GM13977 (cell line): Measurements from ENCODE around the gene CDC6.

Source experiments
- DNase-seq: peaks from one replicate; pipeline ENCODE4 v3.0.0; 2012; ENCODE audit warnings: low spot score
- in situ Hi-C: fragments of 300-500 bp; cut with MboI; formaldehyde crosslinking; loops from one replicate; pipeline ENCODE4 v1.12.0; 2022; ENCODE audit warnings: low sequenced_read_pairs, low pct_unique_long_range_greater_than_20kb, mixed read lengths, inconsistent platforms; ENCODE audit not compliant: unreplicated experiment
- TF ChIP-seq, protein P1 (sequence below): IDR thresholded peaks from 2 replicates; pipeline ENCODE4 v1.5.1; 2012; ENCODE audit warnings: mild to moderate bottlenecking, control low read depth; ENCODE audit not compliant: insufficient read depth; ENCODE audit errors: extremely low read depth, missing control alignments

The CDC6 gene

DNA sequence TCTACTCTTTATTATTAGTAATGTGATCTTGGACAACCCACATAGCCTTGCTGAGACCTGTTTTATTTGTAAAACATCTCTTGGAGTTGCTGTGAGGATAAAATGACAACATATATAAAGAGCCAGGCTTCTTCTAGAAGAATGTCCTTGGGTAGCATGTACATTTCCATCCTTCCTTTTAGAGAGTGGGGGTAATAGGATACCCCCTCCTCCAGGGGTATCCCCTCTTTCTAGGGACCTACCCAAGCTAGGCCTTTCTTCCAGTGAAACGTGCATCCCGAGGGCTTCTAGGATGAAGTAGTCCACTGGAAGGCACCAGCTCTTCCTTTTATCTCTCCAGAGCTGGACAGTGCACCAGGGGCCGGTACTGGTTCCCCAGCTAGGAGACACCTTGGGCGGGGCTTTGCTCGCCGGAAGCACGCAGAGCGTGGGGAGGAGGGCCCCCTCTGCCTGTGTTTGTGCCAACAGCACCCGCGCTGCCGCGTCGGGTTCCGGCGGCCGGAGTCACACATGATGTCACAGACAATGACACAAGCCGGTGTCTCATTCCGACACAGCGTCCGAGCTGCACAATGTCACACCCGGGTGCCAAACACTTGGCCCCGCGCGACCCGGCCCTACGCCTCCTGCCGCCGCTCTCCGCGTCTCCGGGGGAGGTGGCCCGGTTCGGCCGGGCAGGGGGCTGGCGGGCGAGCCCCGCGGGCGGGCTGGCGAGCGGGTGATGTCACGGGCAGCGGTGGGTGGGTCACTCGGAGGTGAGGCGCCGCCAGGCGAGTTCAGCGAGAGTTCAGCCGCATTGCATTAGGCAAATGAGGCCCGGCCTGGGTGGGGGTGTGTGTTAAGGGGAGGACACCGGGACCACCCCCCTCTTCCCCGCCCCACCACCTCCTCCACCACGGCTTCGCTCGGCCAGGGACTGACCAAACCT is 53.5 kb downstream of the CDC6 start:
- in situ Hi-C loops, result no loop called here
- TF ChIP-seq, protein P1, sequence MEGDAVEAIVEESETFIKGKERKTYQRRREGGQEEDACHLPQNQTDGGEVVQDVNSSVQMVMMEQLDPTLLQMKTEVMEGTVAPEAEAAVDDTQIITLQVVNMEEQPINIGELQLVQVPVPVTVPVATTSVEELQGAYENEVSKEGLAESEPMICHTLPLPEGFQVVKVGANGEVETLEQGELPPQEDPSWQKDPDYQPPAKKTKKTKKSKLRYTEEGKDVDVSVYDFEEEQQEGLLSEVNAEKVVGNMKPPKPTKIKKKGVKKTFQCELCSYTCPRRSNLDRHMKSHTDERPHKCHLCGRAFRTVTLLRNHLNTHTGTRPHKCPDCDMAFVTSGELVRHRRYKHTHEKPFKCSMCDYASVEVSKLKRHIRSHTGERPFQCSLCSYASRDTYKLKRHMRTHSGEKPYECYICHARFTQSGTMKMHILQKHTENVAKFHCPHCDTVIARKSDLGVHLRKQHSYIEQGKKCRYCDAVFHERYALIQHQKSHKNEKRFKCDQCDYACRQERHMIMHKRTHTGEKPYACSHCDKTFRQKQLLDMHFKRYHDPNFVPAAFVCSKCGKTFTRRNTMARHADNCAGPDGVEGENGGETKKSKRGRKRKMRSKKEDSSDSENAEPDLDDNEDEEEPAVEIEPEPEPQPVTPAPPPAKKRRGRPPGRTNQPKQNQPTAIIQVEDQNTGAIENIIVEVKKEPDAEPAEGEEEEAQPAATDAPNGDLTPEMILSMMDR, result no peak
- peak; percentile 90 for DNase-seq

DNA sequence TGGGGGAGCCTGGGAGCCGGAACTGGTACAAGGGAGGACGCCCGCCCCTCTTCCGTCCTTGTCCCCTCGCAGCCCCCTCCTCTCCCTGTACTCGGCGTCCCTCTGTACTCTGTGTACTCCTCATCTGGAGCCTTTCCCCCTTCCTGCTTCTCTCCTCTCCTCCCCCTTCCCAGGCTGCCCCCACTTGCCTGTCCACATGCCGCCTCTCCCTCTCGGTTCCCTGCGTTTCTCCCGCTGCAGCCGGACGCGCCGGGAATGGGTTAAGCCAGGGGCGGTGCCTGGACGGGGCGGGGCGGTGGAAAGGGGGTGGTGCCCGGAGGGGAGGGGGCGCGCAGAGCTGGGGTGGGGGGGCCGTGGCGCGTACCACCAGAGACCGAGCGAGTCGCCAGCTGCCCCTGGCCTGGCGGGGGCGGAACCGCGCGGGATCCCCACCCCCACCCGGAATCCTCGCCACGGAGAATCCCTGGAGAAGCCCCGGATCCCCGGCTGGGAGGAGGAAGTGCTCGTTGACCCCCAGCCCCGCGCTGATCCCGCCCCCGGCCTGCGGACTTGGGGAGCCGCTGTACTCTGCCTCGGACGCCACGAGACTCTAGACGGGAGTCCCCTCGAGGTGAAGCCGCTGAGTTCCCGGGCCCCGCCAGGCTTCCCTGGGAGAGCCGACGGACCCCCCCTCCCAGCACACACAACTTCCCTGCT is 54.3 kb downstream of the CDC6 start:
- no peak for DNase-seq
- TF ChIP-seq, protein P1, result no peak
- in situ Hi-C loops, result no loop called here

DNA sequence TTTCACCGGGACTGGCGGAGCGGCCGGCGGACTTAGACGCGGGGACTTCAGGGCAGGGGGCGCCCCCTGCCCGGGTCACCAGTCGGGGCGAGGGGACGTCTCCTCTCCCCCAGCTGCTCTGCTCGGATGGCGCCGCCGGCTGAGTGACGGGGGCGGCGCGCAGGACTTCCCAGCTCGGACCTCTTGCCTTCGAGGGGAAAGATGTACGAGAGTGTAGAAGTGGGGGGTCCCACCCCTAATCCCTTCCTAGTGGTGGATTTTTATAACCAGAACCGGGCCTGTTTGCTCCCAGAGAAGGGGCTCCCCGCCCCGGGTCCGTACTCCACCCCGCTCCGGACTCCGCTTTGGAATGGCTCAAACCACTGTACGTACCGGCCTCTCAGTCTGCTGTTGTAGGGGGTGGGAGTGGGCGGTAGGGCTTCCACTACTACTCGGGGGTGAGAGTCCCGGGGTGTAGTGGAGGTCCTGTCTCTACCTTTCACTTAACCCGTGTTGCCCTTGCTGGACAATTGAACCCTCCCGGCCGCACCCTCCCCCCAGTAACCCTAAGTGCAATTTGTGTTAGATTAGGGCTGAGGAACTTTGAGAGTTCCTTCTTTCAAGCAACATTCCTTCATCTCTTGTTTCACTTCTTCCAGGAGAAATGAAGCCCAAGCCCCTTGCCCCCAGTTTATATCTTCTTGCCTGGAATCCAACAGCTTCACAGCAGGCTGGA is 55.0 kb downstream of the CDC6 start:
- TF ChIP-seq, protein P1, result no peak
- DNase-seq, result no peak
- in situ Hi-C loops, result no loop called here

DNA sequence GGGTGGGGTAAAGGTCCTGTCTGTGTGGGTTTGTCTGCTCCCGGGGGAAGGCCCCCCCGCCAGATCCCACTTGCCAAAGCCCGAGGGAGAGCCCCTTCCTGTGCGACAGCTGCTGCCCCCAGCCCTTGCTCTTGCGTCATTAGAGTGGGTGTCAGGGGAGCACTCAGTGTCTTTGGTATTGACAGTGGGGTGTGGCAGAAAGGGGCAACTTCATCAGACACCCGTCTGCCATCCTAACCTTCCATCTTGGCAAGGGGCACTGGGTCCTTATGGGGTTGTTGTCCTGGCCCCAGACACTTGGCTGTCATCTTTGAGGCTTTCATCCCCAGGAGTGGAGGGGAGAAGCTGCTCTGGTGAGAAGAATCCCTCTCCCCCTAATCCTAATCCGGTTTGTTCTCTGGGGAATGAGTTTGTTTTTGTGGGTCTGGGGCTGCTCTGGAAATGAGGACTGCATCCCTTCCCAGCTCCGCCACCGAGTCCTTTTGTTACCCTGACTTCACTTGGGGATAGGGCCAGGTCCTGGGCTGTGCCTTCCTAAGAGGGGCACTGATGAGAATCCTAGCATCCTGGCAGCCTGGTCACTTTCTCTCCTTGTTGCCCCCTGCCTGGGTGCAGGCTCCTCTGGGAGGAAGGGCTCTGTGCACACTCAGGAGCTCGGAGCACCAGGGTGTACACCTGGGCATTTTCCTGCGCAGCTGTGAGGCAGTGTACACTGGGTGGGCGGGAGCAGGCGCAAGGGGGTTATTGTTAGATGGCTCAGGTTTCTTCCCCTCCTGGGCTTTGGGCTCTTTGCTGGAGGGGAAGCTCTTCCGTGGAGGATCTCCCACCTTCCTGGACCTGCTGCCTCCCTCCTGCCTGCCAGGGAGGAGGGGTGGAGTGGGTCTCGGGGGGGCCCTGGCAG is 55.8 kb downstream of the CDC6 start:
- TF ChIP-seq, protein P1, result no peak
- in situ Hi-C loops, result no loop called here
- no peak for DNase-seq

DNA sequence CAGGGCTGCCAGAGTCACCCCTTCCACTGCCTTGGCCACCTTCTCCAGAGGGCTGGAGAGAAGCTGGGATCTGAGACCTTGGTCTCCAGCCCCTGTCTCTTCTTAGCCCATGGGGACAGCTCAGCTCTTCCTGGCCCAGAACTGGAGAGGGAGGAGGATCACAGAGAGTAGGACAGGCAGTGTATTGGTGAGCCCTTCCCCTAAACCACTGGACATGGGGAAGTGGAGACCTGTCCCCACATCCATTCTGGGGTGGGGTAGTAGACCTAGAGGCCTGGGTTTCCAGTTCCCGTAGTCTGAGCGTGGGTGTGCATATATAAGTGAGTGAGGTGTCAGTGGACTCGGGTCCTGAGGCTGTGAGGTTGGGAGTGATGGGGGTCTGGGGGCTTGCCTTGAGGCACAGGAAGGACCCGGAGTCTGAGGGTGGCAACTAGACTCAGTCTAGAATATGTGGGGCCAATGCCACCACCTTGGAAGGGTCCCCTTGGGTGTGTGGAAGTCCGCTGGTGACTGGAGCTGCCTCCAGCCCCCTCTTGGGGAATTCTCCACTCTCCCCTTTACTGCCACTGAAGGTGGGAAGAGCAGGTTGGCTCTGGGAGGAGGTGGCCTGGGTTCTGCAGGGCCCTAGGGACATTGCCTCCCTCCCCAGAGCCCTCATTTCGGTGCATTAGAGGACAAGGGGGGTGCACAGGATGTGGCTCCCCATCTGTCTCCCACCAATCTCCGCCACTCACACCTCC is 56.9 kb downstream of the CDC6 start:
- TF ChIP-seq, protein P1, result no peak
- in situ Hi-C loops, result no loop called here
- no peak for DNase-seq
